ENCODE data around the gene CNTFR.
A peak's percentile ranks its signal among the peaks of the same experiment; 100 is the strongest.

The CNTFR gene

DNA sequence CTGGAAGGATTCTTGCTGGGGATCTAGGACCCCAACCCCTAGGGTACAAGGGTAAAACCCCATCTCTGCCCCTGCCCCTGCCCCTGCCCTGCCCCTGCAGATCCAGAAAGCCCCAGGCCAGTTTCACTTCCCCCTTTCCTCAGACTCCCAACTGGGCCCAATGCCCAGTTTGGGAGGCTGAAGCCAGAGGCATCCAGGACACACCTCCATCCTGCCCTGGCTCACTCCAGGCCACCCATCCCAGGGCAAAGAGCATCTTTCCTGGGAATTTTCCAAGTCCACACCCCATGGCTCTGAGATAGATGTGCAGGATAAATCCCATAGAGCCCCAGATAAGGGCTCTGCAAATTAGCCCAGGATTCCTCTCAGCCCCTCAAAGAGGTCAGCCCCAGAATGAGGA is 17.4 kb downstream of the CNTFR start:
- no peak for DNase-seq (ENCODE audit: low spot score)

- no peak for DNase-seq (ENCODE audit: low spot score)
These were observed 18.1 kb downstream of the CNTFR start for GRCh38 chr9:34571481-34571810.

DNA sequence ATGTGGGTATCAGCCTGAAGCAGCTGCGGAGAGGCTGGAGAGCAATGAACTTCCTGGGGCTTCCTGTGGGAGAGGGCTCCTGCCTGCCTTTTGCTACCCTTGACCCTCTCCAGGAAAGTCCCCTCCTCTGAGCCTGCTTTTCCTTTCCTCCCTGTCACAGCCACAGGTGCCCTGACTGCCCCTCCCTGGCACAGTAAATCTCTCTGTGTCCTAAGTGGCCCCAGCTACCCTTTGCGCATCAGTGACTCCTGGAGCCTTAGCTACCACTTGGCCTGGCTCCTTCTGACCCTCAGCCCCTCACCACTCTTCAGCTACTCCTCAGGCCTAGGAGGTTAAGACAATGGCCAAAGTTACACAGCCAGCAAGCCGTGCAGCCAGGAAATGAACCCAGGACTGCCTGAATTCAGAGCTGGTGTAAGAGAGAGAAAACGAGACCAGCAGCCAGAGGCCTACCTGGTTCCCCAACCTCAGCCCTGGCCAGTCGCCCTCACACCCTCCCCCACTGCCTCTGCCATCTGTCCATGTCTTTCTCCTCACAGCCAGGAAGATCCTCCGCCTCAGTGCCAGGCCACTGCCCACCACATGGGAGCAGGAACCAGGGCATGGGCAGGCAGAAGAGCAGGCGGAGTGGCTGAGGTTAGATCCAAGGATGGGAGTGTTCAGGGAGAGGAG is 18.6 kb downstream of the CNTFR start:
- DNase-seq (ENCODE audit: low spot score): peak; percentile 95

DNA sequence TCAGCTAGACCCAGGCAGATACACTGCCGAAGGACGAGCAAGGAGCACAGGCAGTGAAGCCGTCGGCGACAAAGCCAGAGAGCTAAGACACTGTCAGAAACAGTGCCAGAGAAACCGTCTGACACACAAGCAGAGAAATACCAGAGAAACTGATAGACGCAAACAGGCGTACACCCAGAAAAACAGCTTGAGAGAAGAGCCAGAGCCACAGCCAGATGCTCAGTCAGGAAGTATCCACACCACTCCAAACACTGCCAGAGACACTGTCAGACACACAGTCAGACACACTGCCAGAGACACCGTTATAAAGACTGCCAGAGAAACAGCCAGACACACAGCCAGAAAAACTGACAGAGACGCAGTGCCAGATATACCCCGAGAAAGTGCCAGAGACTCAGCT is 19.1 kb downstream of the CNTFR start:
- DNase-seq (ENCODE audit: low spot score): peak; percentile 64

DNA sequence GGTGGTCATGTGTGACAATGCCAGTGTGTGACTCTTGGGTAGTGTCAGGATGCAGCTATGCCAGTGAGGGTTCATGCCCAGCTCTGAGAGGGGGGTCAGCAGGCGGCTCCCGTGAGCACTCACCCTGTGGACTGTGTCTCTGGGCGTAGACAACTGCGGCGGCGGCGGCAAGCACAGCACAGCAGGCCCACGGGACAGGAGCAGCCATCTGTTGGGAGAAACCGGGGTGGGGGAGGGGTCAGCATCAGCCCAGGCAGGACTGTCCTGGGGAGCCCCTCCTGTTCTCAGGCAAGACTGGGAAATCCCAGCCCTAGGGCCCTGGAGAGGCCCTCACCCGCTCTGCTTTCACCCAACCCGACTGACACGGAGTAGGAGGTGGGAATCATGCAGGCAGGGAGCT is 20.8 kb downstream of the CNTFR start:
- no peak for DNase-seq (ENCODE audit: low spot score)

DNA sequence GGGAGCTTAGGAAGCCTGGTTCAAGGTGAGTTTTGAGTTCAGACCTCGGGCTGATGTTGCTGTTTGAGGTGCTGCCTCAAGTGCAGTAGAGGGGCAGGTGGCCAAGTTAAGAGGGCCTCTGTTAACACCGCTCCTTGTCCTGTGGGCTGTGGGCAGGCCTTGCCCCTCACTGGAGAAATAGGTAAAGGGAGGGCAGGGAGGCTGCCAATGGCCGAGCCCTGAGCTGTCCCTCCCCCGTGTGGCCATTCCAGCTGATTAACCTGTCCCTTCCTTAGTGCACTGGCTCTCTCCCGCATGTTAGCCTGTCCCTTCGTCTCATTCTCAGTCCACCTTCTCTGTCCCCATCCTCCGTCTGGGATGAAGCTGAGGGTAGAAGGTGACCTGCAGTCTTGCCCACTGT is 21.4 kb downstream of the CNTFR start:
- DNase-seq (ENCODE audit: low spot score): no peak

- DNase-seq (ENCODE audit: low spot score): peak; percentile 70
These were observed 22.6 kb downstream of the CNTFR start for GRCh38 chr9:34566972-34567371.

DNA sequence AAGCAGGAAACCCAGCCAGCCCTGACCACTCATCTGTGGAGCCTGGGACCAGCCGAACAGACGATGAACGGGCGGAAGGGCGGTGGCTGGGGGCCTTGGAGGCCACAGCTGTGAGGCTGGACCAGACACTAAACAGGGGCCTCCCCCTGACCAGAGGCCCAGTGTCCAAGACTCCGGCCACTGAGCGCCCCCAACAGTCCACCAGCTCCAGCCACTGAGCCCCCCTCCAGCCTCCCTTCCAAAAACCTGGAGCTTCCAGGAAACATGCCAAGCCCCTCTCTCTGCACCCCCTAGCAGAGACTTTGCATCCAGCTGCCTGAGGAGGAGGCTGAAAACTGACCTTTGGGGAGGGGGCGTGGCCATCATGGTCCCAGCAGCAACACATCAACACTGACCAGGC is 23.2 kb downstream of the CNTFR start:
- no peak for DNase-seq (ENCODE audit: low spot score)

GRCh38 chr9:34565856-34566255 is 23.7 kb downstream of the CNTFR start:
- no peak for DNase-seq (ENCODE audit: low spot score)

- no peak for DNase-seq (ENCODE audit: low spot score)
These were observed 24.9 kb downstream of the CNTFR start for GRCh38 chr9:34564617-34565016.

GRCh38 chr9:34563262-34563661 is 26.3 kb downstream of the CNTFR start:
- no peak for DNase-seq (ENCODE audit: low spot score)

DNA sequence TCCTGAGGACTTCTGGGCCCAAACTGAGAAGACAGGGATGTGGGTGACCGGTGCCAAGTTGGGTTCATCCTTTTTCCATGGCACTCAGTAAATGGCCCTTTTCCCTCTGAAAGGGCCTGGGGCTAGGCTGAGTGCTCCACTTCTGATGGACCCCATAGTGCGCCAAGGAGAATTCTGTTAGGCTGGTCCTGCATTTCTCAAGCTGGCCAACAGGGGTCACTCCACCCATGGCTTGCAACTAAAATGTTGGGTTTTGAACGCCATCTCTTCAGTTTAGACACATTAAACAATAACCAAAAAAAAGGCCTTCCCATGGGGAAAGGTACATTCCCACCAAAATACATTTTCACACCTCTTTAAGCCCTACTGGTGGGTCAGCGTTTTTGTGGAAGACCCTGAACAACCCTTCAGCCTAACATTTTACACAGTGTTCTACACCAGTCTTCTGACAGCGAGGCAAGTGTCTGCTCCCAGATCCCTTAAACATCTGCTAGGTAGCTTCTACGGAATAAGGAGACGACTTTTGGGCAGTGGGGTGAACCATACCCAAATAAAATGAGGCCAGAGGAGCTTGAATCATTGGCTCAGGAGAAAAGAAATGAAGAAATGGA is 27.3 kb downstream of the CNTFR start:
- DNase-seq (ENCODE audit: low spot score): no peak

DNA sequence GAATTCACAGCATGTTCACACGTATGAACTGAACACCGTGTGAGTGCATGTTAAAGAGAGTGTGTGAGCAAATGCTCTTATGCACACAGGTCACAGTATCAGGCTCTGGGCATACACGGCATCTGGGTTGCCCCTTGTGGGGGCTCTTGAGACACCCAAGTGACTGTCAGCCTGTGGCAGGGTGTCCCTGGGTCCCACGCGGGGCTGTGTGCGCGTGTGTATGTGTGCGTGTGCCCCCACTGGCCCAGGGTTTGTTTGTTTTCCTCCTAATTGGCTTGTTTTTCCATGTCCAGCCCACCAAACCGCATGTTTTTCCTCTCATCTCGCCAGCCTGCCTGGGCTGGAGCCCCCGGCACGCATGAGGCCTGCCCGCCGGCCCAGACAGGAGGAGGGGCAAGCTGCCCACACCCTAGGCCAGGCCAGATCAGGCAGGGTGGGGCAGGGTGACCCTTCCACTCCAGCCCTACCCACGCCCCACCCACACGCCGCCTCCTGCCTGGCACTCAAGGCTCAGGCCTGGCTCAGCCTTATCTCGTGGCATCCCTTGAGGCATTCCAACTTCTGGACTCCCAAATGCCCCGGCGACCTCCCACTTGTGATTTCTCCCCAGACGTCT is 28.8 kb downstream of the CNTFR start:
- no peak for DNase-seq (ENCODE audit: low spot score)

DNA sequence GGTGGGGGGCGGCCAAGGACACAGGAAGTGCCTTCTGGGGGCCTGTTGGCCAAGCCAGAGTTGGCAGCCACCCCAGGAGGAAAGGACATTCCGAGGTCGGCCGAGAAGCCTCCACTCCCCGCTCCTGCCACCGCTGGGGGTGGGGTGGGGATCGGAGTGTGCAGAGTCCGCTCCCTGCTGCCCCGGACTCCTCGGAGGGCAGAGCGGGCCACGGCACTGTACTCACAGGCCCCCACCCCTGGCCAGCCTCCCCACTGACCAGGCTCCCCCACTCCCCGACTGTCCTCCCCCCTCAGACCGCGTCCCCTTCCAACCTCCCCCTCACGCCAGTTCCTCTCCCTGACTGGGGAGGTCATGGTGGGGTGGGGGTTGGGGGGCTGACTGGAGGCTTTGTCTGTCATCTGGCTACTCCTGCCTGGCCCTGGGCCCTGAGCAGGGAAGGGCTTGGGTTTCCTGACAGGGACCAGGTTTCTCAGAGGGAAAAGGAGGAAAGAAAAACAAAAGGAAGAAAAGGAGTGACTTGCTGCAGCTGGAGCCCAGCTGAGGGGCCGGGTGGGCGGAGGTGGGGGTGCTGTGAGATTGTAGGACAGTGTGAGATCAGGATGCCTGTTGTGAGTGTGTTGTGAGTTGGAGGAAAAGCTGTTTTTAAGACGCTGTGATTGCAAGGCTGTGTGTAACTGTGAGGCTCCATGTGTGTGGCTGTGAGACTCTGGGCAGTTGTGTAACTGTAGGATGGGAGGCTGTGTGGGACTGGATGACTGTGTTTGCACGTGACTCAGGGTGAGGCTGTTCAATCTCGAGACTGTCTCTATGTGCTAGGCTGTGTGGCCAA is 29.7 kb downstream of the CNTFR start:
- DNase-seq (ENCODE audit: low spot score): peak; percentile 28

DNA sequence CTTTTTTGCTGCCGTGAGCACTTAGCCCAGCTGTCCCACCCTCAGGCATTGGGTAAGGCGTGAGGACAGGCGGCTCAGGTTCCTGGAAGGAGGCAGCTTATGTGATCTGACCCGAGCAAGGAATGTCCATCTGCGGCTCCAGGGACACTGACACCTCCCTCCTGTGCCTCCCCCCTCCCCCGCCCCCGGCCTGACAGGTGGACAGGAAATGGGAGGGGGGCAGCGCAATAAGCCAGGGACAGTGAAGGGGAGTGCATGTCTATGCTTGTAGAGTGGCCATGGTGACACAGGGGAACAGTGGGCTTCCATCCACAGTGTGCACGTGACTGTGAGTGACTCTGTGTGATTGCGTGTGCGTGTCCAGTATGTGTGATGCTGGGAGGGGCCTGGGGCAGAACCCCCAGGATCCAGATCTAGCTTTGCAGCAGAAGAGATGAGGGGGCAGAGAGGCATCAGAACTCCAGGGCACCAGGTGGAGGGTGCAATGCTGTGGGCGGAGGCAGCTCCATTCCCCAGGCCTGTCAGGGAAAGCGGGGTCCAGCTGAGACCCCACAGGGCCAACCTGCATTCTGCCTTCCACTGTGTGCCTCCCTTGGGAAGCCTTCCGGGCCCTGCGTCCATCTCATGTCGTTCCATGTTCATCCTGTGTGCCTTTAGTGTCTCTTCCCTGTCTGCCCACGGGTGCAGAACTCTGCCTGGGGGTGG is 30.5 kb downstream of the CNTFR start:
- DNase-seq (ENCODE audit: low spot score): peak; percentile 43

DNA sequence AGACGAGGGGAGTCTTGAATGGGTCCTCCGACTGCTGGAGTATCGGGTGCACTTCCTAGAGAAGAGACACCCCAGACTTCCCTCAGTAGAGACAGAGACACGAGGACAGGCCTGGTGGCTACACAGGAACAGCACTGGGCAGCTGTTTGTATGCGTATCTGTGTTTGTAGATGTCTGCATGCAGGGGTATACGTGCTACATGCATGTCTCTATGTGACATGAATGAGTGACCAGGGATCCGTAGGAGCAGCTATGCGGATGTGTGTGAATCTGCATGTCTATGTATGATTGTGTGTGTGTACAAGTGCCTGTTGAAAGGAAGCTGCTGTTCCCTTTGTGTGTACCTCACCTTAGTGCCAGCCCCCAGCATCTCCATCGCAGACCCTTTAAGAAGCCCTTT is 31.2 kb downstream of the CNTFR start:
- DNase-seq (ENCODE audit: low spot score): no peak

DNA sequence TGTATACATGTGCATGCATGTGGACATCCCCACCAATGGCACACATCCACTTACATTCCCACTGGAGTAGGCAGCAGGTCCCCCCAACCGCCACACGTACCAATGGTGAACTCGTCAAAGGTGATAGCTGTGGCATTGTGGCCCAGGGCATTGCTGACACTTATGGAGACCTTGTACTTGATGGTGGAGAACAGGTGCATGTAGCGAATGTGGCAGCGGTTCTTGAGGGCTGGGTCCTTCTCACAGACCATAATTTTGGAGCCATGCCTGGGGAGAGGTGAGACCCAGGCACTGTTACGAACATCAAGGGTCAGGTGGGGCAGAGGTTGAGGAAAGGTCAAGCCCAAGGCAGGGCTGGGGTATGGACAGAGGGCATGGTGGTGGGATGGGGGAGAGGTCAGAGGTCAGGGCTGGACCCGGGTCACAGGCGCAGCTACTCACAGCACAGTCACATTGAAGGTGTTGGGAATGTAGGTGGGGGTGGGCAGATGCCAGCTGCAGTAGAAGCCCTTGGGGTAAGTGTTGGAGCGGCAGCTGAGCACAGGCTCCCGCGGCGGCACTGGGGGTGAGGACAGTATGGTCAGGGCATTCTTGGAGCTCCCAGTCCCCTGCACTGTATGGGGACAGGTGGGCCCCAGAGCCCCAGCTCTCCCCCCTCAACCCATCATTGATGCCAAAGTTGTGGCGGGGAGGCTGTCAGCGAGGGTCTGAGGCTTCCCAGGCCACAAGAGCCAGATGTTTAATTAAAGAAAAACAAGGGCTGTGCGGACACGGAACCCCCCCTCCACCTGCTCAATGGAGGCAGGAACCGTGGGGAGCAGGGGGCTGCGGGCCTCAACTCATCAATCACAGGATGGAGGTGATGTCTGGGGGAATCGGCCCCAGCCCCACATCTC is 31.9 kb downstream of the CNTFR start:
- DNase-seq (ENCODE audit: low spot score): no peak

GRCh38 chr9:34556949-34557348 is 32.6 kb downstream of the CNTFR start:
- DNase-seq (ENCODE audit: low spot score): no peak

DNA sequence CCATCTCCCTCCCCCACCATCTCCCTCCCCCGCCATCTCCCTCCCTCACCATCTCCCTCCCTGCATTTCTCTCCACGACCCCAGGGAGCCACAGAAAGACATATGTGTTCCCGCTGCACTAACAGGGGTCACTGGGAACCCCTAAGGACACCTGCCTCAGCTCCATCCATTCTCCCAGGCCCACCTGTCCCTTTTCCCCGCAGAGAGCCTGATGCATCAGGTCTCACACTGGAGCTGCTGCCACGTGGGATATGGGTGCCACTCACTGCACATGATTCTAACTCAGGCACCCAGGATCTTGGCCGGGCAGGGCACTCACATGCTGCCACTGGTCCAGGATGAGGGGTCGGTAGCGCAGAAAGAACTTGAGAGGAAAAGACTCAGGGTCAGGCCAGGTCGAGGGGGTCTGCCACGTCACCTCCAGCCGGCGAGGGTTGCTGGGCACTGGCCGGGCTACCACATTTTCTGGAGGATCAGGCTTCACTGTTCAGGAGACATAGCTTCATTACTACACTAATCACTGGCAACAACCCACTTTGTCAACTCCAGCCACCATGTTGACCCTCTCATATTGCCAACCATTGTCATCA is 33.5 kb downstream of the CNTFR start:
- no peak for DNase-seq (ENCODE audit: low spot score)

- no peak for DNase-seq (ENCODE audit: low spot score)
These were observed 34.0 kb downstream of the CNTFR start for GRCh38 chr9:34555500-34555899.

DNA sequence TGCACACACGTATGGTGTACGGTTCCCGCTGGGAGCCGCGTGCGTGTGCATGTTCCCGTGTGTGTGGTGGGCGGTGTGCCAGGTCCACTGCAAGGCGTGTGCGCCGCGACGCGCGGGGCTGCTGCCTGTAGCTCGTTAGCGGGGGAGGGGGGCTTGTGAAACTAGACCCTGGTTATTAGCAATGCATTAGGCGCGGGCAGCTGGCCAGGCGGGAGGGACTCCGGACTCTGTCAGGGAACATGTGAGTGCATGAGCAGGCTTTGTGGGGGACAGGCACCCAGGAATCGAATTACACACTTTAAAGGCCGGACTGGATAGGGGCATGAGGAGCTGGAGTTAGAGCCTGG is 34.5 kb downstream of the CNTFR start:
- no peak for DNase-seq (ENCODE audit: low spot score)
